SHP77 treated with DMSO at 0.1 percent for 48 hours (cell line): ENCODE results near the gene SDK1.
A peak's percentile ranks its signal among the peaks of the same experiment; 100 is the strongest.
"Not testable (repeated sequence)": the region's sequence is repeated elsewhere in the genome, so short reads cannot be mapped to it uniquely, and the experiment has no call there.

ENCODE experiments used
- DNase-seq: peaks from one replicate; lab custom pipeline; 2025; lab: John Stamatoyannopoulos, UW

The SDK1 gene

GRCh38 chr7:3924277-3924676 is 623.2 kb downstream of the SDK1 start:
- no peak for DNase-seq

GRCh38 chr7:3927446-3928110 is 626.5 kb downstream of the SDK1 start:
- DNase-seq = no peak

- no peak for DNase-seq
Measured at GRCh38 chr7:3928727-3929515, 627.9 kb downstream of the SDK1 start.

- DNase-seq = no peak
Measured at GRCh38 chr7:3931843-3932242, 630.8 kb downstream of the SDK1 start.

- DNase-seq = no peak
Measured at GRCh38 chr7:3937146-3937545, 636.1 kb downstream of the SDK1 start.

GRCh38 chr7:3937605-3938004 is 636.6 kb downstream of the SDK1 start:
- DNase-seq = no peak

GRCh38 chr7:3941706-3942105 is 640.7 kb downstream of the SDK1 start:
- DNase-seq = not testable (repeated sequence)

GRCh38 chr7:3942276-3942675 is 641.2 kb downstream of the SDK1 start:
- no peak for DNase-seq

- peak; percentile 28 for DNase-seq
Measured at GRCh38 chr7:3942816-3943745, 642.0 kb downstream of the SDK1 start.

GRCh38 chr7:3943779-3944520 is 642.9 kb downstream of the SDK1 start:
- DNase-seq = peak; percentile 50

GRCh38 chr7:3949242-3949640 is 648.2 kb downstream of the SDK1 start:
- DNase-seq = no peak

GRCh38 chr7:3950249-3950648 is 649.2 kb downstream of the SDK1 start:
- DNase-seq = no peak

- no peak for DNase-seq
Measured at GRCh38 chr7:3951316-3952055, 650.4 kb downstream of the SDK1 start.

GRCh38 chr7:3953133-3953532 is 652.1 kb downstream of the SDK1 start:
- DNase-seq = no peak

- DNase-seq = no peak
Measured at GRCh38 chr7:3953946-3954345, 652.9 kb downstream of the SDK1 start.

- DNase-seq = peak; percentile 15
Measured at GRCh38 chr7:3955026-3955425, 654.0 kb downstream of the SDK1 start.

- peak; percentile 22 for DNase-seq
Measured at GRCh38 chr7:3955751-3956696, 655.0 kb downstream of the SDK1 start.

- no peak for DNase-seq
Measured at GRCh38 chr7:3956949-3957348, 655.9 kb downstream of the SDK1 start.

- no peak for DNase-seq
Measured at GRCh38 chr7:3957472-3958108, 656.5 kb downstream of the SDK1 start.
